Measurements from ENCODE around the gene NAA80.

- TF ChIP-seq FOSL1 (CRISPR knock-in tag; IDR thresholded peaks at IDR 0.05; ENCODE audit: borderline replicate concordance) (no peak), ZNF235 (CRISPR knock-in tag; IDR thresholded peaks at IDR 0.05; ENCODE audit: borderline replicate concordance) (no peak)
These were observed 19.0 kb upstream of the NAA80 start for GRCh38 chr3:50318163-50318562.
